CD4-positive, alpha-beta T cell treated with Interleukin-6 at 100 ng/mL for 8 hours (primary cell): ENCODE data around the gene LRIG1.

Experiments
- DNase-seq: peaks from one replicate; pipeline ENCODE4 v3.0.0-alpha.2; 2020; ENCODE audit warnings: mixed read lengths, low spot score

Gene LRIG1

DNA sequence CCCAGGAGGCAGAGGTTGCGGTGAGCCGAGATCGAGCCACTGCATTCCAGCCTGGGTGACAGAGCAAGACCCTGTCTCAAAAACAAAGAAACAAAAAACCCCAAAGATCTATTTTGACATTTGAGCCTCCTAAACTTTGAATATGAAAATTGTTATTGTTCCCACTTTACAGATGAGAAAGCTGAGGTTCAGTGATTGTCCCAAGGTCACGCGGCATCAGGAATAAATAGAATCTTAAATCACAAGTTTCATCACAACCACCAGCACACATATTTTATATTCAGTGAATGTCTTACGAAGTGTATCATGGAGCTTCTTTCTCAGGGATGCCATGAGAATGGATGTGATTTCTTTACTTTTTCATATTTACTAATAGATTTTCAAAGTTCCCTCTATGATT, 5.3 kb upstream of the LRIG1 start:
- no peak for DNase-seq

DNA sequence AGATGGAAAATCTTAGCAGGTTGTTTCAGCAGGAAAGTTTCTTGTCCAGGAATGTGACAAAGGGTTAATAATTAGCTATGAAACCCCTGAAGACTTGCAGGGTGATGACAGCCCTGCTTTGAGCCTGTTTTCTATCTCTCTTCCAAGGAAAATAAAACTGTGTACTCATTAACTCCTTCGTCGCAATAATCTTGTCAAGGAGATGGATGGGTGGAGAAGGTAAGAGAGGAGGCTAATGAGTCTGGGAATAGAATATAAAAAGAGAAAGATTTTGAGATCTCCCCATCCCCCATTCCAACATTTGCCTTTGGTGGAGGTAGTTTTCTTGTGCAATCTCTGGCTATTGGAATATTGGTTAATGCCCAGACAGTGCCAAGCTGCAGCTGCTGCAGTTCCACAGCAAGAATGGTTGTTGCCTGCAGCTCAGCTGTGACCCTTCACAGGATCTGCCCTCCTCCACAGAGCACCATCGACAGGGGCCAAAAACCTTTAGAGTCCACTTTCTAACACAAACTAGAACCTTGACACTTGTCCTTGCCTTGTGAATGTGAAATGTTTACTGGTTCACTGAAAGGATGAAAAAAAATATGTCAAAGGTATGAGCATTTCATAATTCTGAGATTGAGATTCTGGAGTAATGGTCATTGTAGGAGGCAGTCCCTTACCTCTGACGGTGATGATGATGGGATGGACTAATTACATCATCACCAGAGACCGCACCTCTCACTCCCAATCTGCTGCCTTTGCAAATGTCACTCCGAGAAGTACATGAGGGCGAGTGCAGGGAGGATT, 4.2 kb upstream of the LRIG1 start:
- no peak for DNase-seq

DNA sequence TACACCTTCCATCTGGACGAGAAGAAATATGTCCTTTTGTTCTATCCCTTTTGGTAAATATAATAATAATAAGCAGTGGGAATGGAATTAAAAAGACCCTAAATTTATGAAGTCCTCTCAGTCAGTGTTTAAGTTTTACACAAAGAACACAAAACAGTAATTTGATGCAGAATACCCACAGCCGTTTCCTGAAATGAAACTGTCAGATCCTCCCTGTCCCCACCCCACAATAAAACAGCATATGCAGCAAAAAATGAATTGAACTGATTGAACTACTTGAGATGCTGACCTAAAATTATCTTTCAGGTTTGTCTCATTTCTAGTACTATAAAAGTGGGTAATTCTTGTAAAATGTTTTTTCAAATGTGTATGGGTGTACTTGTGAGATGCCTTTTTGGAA, 2.2 kb upstream of the LRIG1 start:
- DNase-seq: no peak

GRCh38 chr3:66502245-66502874, 1.5 kb upstream of the LRIG1 start:
- no peak for DNase-seq

DNA sequence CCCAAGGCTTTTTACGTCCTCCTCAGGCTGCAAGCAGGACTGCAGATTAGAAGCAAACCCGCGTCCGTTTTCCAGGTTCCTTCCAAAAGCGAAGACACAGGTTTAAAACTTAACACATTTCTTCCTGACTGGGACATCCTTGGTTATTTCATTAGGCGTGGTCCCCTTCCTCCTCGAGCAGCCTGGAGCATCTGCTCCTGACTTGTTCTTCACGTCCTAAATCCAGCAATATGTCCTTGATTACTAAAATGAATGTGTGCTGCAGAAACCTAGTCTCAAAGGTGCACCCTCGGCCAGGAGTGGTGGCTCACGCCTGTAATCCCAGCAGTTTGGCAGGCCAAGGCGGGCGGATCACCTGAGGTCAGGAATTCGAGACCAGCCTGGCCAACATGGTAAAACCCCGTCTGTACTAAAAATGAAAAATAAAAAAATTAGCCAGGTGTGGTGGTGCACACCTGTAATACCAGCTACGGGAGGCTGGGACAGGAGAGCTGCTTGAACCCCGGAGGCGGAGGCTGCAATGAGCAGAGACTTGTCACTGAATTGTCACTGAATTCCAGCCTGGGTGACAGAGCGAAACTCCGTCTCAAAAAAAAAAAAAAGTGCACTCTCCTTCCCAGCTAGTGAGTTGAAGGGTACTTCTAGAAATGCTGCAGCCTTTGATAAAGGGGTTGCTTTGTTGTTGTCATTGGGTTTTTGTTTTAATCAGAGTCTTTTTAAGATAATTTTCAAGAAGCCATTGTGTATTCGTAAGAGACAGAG, 842 bp upstream of the LRIG1 start:
- DNase-seq: no peak

- DNase-seq: peak; percentile 24
These were observed 794 bp downstream of the LRIG1 start for GRCh38 chr3:66499881-66500575.

GRCh38 chr3:66498687-66499621, 1.9 kb downstream of the LRIG1 start:
- no peak for DNase-seq

- no peak for DNase-seq
These were observed 2.7 kb downstream of the LRIG1 start for GRCh38 chr3:66497985-66498671.

GRCh38 chr3:66497288-66497984, 3.4 kb downstream of the LRIG1 start:
- DNase-seq: peak; percentile 36

DNA sequence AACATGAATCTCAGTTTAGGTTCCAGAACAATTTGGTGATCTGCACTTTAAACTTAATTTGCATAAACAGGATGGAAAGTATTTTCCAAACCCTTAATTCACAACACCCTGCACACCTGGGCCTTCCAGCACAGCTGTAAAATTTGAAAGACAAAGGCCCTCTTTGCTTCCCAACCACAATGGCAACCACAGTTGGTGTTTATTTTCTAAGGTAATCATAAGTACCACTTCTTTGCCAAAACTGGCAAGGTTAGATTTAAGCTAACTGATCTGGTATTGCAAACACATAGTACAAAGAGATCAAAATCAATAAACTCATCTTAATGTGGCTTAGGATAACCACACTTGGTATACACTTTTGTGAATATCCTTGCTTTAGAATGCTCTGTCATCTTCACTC, 4.1 kb downstream of the LRIG1 start:
- DNase-seq: no peak

- no peak for DNase-seq
These were observed 4.5 kb downstream of the LRIG1 start for GRCh38 chr3:66496301-66496700.

DNA sequence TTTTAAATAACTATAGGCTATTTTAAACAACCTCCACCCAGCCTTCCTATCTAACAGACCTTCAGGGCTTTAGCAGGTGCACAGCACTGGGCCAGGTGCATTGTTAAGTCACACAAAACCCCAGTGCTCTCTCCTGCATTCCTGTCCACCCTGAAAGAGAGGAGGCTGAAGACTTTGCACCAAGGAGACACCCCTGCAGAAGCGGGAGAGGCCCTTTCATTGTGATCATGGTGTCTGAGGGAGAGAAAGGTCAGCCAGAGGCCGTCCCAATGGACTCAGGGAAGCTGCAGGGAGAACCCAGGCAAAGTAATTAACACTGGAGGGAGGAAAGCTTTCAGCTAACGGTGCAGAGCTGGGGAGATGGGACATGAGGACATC, 5.2 kb downstream of the LRIG1 start:
- DNase-seq: no peak

DNA sequence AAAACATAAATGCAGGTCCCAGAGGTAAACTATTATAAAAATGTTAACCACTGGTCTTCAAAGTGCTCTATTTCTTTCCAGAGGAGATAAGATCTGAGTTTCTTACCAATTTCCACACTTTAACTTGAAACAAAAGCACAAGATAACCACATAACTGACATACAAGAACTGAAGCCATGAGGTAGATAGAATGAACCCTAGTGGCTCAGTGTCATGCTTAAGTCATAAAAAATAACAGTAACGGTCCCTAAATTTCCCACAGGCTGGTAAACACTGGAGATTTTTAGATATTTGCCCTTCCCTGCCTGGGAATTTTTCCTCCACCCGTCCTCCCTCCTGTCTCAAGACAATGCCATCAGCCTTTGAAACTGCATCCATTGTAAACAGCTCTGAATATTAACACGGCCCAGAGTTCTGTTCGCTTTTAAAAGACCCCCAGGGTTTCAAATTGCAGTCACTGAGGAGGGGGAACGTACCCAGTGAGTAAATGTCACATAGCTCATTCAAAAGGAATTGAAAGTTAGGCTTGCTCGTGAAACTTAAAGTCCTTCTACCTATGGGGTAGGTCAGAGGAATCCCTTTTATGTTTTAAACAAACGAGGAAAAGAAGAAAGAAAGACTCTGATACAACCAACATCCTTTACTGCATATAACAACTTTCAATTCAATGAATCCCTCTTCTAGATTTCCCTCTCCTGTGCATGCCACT, 5.7 kb downstream of the LRIG1 start:
- no peak for DNase-seq

GRCh38 chr3:66493458-66494099, 7.2 kb downstream of the LRIG1 start:
- DNase-seq: no peak

DNA sequence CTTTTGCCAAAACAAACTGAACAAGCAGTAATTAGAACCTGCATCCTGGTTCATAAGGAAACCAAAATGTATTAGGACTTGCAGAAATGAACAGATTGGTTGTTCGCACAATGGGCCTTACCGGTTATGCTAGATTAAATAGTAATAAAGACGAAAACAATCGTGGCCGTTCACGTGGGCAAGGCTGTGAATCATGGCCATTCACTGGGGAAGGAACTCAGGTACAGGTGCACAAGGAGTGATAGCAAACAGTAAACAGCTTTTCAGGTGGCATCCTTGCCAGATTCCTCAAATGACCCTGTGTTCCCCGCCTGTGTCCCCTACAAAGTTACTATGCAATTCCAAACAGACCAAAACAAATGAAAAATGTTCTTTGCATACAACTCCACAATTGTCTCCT, 8.2 kb downstream of the LRIG1 start:
- no peak for DNase-seq

GRCh38 chr3:66492071-66492470, 8.8 kb downstream of the LRIG1 start:
- DNase-seq: no peak

DNA sequence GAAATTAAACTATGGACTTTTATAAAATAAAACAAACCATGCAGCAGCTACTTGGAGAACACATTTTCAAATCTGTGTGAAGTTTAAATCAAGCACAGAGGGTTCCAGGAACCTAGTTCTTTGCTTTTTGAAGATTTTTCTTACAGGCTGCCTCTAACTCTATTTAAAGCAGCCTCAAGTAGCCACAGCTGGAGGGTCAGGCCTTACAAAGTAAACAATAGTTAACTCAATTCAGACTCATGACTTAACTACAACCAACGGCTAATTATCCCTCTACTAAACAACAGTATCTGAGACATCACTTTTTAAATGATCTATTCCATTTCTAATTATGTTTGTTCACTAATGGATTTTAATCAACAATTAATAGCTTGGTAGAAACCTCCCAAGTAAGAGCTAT, 9.8 kb downstream of the LRIG1 start:
- no peak for DNase-seq

DNA sequence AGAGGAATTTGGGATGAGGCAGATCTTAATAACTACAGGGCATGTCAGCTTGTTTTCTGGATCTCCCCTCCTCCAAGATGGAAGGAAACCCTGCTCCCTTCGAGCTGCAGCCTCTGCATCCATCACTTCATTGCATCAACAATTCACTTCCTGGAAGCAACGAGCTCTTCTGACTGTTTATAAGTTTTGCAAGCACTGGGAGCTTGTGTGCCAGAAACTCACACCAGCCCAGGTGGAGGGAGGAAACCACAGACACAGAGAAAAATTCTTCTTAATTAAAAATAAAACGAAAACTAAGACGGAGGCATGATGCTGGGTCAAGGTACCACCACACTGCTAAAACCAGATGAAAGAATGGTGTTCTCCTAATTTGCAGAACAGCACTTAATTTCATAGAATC, 10.6 kb downstream of the LRIG1 start:
- peak; percentile 56 for DNase-seq

DNA sequence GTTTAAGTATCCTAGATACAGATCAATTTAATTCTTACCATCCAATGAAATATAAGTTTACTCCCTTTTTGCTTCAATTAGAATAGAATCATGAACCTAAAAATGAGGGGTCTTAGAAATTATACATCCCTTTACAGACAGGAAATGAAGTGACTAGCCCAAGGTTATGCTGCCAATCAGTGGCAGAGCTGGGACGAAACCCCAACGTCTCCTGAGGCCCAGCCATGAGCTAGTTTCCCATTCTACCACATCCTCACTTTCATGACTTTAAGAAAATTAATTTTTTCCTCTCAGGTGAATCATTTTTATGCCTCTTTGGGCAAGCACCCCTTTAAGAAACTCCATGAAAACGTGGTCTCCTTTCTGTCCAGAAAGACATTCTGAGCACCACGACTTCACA, 11.2 kb downstream of the LRIG1 start:
- no peak for DNase-seq
